Myometrial cell (primary cell): Measurements from ENCODE around the gene POLR2H. TPM values are rescaled to one million over a fixed set of nuclear protein-coding genes. Genes with fewer than 3 reads are reported as not detected.

Source experiments
- total RNA-seq: library from RNA; depleted of rRNA; stranded (reverse); fragments of >200 nt; gene quantifications from 2 replicates; pipeline ENCODE4 v1.2.3, GENCODE V29; 2015

POLR2H gene
- total RNA-seq, result 65.7 and 76.4 TPM in 2 replicates

DNA sequence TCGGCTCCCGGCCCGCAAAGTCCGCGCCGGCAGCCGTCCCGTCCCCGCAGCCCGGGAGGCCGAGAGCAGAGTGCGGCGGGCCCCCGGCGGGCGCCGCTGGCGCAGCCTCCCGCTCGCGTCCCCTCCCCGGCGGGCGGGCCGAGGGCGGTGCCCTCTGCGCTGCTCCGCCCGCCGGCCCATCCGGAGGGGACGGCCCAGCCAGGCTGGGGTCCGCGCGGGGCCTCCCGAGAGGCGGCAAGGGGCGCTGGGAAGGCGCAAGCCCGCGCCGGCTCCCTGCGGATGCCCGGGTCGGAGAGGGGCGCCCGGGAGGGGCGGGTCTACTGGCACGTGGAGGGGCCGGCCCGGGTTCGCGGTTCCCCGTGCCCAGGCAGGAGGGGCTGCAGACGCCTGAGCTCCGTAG lies at the start of gene POLR2H, which contains the start of gene CLCN2:
POLR2H (plus strand) TSS at position 179 of the 400 bp plus-strand sequence. CDS start 1,783 bp downstream, outside the sequence.
CLCN2 (minus strand) TSS at position 74 of the 400 bp plus-strand sequence. CDS start 126 bp downstream, outside the sequence.

DNA sequence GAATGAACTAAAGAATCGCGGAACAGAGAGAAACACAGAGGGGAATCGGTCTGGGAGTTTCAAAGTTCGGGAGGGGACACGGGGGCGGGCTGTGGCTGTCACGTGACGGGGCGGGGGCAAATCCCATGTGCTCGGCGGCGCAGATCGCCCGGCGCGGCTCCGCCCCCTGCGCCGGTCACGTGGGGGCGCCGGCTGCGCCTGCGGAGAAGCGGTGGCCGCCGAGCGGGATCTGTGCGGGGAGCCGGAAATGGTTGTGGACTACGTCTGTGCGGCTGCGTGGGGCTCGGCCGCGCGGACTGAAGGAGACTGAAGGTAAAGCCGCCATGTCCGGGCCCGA lies 47.2 kb upstream of the POLR2H start, which contains the start of gene EIF4G1:
EIF4G1 (plus strand) TSS at position 244 of the 337 bp plus-strand sequence. CDS start 1,191 bp downstream, outside the sequence.

DNA sequence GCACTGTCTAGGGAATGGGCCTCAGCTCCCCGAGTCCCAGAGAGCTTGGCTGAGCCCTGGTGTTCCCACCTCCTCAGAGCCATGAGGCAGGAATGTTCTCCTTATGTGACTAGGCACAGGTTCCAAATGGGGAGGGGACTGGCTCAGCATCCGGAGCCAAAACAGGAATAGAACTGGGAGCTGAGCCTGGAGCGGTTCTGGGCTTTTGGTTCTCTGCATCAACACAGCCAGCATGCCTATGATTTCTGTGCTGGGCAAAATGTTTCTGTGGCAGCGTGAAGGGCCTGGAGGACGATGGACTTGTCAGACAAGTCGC lies 24.2 kb upstream of the POLR2H start, which contains the start of gene FAM131A:
FAM131A (plus strand) TSS at position 202 of the 316 bp plus-strand sequence; CDS start at position 233, 31 bp downstream.

DNA sequence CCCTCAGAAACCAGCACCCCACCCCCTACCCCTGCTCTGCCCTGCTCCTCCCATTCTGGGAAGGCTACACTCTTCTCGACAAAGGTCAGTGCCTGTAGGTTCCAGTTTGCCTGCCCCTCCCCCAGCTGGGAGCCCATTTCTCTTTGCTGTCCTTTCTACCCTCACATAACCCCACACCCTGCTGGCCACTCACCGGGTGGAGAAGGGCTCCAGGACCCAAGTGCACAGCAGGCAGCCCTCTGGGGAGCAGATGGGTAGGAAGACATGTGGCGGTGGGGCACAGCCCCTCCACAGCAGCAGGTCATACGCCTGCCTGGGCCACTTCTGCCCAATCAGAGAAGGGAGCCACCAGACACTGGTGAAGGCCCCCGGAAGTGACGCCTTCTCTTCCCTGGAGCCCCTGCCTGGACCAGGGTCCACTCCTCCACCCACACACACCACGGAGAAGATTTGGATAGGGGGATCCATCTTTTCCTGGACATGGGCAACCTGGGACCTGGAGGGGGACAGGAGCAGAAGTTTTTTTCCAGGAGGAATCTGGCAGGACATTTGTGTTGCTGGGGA lies 16.5 kb downstream of the POLR2H start, which contains the start of gene THPO:
THPO (minus strand) TSS at position 326 of the 564 bp plus-strand sequence. CDS start 1,948 bp downstream, outside the sequence.

DNA sequence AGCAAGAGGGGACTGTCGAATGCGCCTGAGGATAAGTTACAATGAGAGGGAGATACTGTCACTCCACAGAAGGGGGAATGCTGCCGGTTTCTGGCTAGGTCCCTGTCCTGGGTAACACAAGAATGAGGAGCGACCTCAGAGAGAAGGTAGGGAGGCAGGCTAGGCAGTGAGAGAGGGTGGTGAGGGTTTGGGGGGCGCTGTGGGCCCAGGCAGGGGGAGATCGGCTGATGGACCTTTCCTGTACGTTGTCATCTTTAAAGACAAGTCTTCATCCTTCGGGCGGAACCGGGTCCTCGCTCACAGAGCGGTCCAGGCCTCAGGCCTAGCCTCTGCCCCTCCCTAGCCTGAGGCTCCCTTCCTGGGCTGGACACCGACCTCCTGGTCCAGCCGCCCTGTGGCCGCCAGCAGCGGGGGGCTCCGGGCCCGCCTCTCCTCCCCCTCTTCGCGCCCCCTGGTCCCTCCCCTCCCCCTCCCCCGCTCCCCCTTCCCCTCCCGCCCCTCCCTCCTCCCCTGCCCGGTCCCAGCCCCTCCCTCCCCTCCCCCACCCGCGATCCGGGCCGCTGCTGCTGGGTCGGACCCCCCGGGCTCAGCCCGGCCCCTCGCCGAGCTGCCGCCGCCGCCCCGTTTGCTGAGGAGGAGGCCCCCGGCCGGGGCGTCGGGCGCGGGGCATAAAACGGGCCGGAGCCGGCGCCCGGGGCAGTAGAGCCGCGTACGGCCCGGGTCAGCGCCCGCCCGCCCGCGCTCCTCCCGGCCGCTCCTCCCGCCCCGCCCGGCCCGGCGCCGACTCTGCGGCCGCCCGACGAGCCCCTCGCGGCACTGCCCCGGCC lies 18.1 kb downstream of the POLR2H start, which contains the start of gene CHRD:
CHRD (plus strand) TSS at position 697 of the 827 bp plus-strand sequence. CDS start 265 bp downstream, outside the sequence.

Other genes starting within 250 kb of the POLR2H start
- 19.9 and 20.4 TPM in 2 replicates for gene EIF2B5, start 226.4 kb upstream of the POLR2H start, total RNA-seq
- 25.9 and 41.8 TPM in 2 replicates for gene DVL3, start 206.3 kb upstream of the POLR2H start, total RNA-seq
- gene AP2M1, start 186.9 kb upstream of the POLR2H start, total RNA-seq, result 603 and 645 TPM in 2 replicates
- 38.5 and 39.5 TPM in 2 replicates for gene ABCF3, start 175.5 kb upstream of the POLR2H start, total RNA-seq
- not detected in 2 replicates for gene VWA5B2, start 132.1 kb upstream of the POLR2H start, total RNA-seq
- 45.8 and 59.9 TPM in 2 replicates for gene ALG3, start 112.7 kb upstream of the POLR2H start, total RNA-seq
- 5.3 and 5.5 TPM in 2 replicates for gene EEF1AKMT4, start 112.0 kb upstream of the POLR2H start, total RNA-seq
- not detected in 2 replicates for gene CAMK2N2, start 100.2 kb upstream of the POLR2H start, total RNA-seq
- not detected in 2 replicates for gene ECE2, start 85.7 kb upstream of the POLR2H start, total RNA-seq
- 686 and 752 TPM in 2 replicates for gene PSMD2, start 62.5 kb upstream of the POLR2H start, total RNA-seq
- gene EIF4G1, start 47.1 kb upstream of the POLR2H start, total RNA-seq, result 414 and 466 TPM in 2 replicates
- gene FAM131A, start 24.1 kb upstream of the POLR2H start, total RNA-seq, result 21.9 and 34.2 TPM in 2 replicates
- gene CLCN2, start 105 bp upstream of the POLR2H start, total RNA-seq, result 4.6 and 6.3 TPM in 2 replicates
- gene THPO, start 16.5 kb downstream of the POLR2H start, total RNA-seq, result not detected in 2 replicates
- 1.1 and 10.7 TPM in 2 replicates for gene CHRD, start 18.3 kb downstream of the POLR2H start, total RNA-seq
- gene EPHB3, start 200.1 kb downstream of the POLR2H start, total RNA-seq, result 1.4 and 2.1 TPM in 2 replicates